Right cardiac atrium (tissue), 5 donors: Measurements from ENCODE around the gene MARCHF10. TPM values are rescaled to one million over a fixed set of nuclear protein-coding genes. Genes with fewer than 3 reads are reported as not detected.

Experiments used
- ATAC-seq, 2 donors: fragments of 200-7000 bp; cut with Tn5 transposase; one replicate each; pipeline versions ENCODE4 v1.8.0 to v1.9.1; 2020; ENCODE audit warnings: moderate library complexity in 2 of 2, mild to moderate bottlenecking in 1 of 2
- DNase-seq, 3 donors: peaks; one replicate each; pipeline ENCODE4 v3.0.0-alpha.2; 2020
- H3K27ac ChIP-seq: one replicate; pipeline ENCODE4 v1.5.1; 2013; ENCODE audit warnings: mild to moderate bottlenecking, low read length, control low read depth, moderate library complexity
- H3K27me3 ChIP-seq: one replicate; pipeline ENCODE4 v1.6.1; 2013; ENCODE audit not compliant: control insufficient read depth, insufficient read depth
- H3K4me1 ChIP-seq: one replicate; pipeline ENCODE4 v1.6.1; 2013; ENCODE audit warnings: low read length; ENCODE audit not compliant: control insufficient read depth, insufficient read depth
- H3K4me3 ChIP-seq: one replicate; pipeline ENCODE4 v1.5.1; 2013; ENCODE audit warnings: low read length, control low read depth
- H3K9me3 ChIP-seq: one replicate; pipeline ENCODE4 v1.6.1; 2013; ENCODE audit warnings: low read length; ENCODE audit not compliant: control insufficient read depth
- WGBS: extraction: QIAGEN DNeasy Blood & Tissue Kit; methylation state at CpG from one replicate; pipeline ENCODE4 v1.1.7; 2013; 5-methylcytosine and 5-hydroxymethylcytosine counted together
- intact Hi-C, 4 donors: fragments of 100-400 bp; cut with DNase I; formaldehyde crosslinking; loops; one replicate each; pipeline versions ENCODE4 v1.11.0 to v1.14.0; 2022 to 2023
- polyA plus RNA-seq: library from polyadenylated mRNA; stranded (reverse); fragments of 200-250 nt; gene quantifications from one replicate; pipeline ENCODE4 v1.2.3, GENCODE V29; 2013
- total RNA-seq, 4 donors: library from RNA; stranded (reverse); fragmentation: NEBNext Ultra II Directional; extraction: Animal tissue kit (Norgen Biotek cat#: 25700); gene quantifications; one replicate each; pipeline ENCODE4 v1.2.1, GENCODE V29; 2021
- donor health status: healthy with polysubstance abuse.
- donor health status: DM: no; HTN: yes; CAD: no.
- donor health status: DM: no; HTN: no; CAD: no.
- donor health status: DM: no; HTN: yes; CAD: no; lungs with severe emphysema.
- donor health status: DM: yes; HTN: yes; CAD: no.

MARCHF10 gene
- total and polyA plus RNA-seq, 5 donors: 0.20 TPM; not detected in 4

DNA sequence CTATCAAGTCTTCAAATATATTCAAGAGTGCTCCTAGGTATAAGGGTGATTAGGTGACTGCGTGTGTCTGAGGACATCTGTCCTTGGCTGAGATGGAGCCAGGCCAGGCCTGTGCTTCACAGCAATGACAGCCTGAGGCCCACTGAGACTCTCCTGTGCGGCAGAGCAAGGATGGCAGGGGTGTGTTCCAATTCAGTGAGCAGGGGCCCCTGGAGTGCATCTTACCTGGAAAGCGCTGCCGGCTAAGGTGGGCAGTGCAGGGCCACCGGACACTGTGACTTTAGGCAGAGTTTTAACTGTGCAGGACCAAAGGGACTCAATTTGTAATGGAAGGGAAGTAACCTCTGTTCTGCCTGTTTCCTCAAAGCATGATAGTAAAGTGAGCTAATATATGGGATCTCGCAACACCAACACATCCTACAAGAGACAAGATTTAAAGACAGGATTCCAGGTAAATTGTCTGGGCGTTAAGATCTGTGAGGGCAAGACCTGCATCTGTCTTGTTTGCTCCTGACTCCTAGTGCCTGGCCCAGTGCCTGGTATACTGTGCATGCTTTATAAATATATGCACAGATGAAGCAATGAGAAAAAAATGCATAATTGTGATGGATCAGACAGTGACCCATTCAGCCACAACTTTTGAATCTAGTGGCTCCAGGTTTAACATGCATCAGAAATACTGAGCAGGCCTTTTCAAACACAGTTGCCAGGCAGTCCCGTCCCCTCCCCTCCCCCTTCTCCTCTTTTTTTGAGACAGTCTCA is 93.9 kb downstream of the MARCHF10 start:
- Histone ChIP-seq H3K27ac (no peak overlapping the region), H3K4me3 (no peak overlapping the region), H3K9me3 (no peaks in the 10 kb centered on the region), H3K4me1 (no peaks in the 10 kb centered on the region), H3K27me3 (no peaks in the 10 kb centered on the region)
- intact Hi-C loops: no loop called here
- WGBS: 94% methylated on average over 8 of the region's 8 CpGs
- DNase-seq: no peak
- ATAC-seq: no peak

DNA sequence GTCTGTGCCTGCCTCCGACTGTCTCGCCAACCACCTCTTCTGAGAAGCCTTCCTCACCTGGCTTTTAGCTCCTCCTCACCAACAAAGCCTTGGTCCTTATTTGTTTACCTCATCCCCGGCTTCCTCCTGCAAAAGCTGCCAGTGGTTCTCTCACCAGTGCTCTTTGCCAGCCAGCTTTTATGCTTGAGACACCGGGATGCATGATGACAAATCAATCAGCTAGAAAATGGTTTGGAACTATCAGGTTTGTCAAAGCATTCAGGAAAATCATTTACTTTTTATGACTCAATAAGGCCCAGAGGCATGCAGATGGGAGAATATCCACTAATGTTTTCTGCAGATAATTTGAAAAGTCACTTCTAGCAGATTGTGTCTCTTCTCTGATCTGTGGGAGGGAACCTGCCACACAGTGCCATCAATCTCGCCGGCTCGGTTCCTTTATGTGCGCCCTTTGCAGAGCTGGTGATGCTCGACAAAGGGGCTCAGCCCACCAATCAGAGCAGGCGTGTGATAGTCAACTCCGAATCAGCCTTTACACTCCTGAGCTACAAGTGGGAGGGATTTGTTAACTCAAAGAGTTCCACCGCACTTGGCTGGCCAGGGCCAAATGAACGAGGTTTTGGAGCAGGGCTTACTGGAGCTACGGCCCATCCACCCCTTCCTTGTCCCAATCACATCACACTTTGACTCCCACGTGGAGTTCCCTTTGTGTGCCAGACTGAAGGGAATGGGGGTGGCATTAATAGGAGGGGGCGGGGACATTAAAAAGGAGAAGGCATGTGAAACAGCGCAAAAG is 94.8 kb downstream of the MARCHF10 start:
- Histone ChIP-seq H3K4me1 (no peaks in the 10 kb centered on the region), H3K27me3 (no peaks in the 10 kb centered on the region), H3K9me3 (no peaks in the 10 kb centered on the region), H3K27ac (no peak overlapping the region), H3K4me3 (no peak overlapping the region)
- DNase-seq (no peak), ATAC-seq (no peak)
- 89% methylated on average over 17 of the region's 17 CpGs for WGBS
- intact Hi-C loops: no loop called here

DNA sequence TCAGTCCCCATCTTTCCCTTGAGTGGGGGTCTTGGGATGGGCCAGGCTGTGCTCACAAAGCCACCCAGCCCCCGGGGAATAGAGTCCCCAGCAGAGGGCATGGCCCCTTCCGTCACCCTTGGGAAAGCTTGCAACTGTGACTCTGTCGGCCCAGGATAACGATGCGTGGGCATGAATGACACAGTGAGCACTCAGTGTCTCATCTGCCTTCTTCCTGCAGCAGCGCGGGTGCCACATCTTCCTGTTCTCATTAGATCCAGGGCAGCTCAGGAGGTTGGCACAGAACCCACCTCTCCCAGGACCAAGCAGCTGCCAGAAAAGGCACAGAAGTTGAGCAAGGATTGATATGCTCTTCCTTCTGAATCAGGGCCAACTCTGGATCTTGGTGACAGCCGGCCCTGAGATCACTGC is 95.9 kb downstream of the MARCHF10 start:
- no peak for ATAC-seq
- no peaks in the 10 kb centered on the region for H3K4me1 ChIP-seq
- no peaks in the 10 kb centered on the region for H3K9me3 ChIP-seq
- no peak overlapping the region for H3K27ac ChIP-seq
- DNase-seq: no peak
- H3K4me3 ChIP-seq: no peak overlapping the region
- no peaks in the 10 kb centered on the region for H3K27me3 ChIP-seq
- WGBS: 79% methylated on average over 8 of the region's 8 CpGs
- intact Hi-C loops: no loop called here

DNA sequence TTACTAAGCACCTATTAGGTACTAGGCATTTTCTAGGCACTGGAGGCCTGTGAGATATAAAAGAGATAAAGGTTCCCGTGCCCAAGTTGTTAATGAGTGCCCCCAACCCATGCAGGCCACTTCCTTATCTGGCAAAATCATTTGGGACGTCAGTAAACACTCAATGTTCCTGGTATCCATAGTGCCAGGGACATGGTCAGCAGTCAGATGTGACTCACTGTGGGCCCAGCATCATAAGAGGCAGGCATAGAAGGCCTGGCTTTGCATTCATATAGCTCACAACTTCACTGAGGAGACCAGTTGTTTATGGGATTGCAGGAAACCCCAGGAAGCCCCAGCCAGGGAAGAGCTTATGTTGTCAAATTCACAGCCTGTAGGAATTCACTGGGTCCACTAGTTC is 99.5 kb downstream of the MARCHF10 start:
- no peak for DNase-seq
- Histone ChIP-seq H3K27me3 (no peaks in the 10 kb centered on the region), H3K27ac (no peak overlapping the region), H3K4me1 (no peaks in the 10 kb centered on the region), H3K9me3 (no peaks in the 10 kb centered on the region), H3K4me3 (no peak overlapping the region)
- 72% methylated on average over 2 of the region's 2 CpGs for WGBS
- intact Hi-C loops: loop anchor here in 3 of 4 donors (5.0 to 10.0 kb wide), 2 partner anchors 259 to 696 kb away; partner anchors contain the start of gene TANC2 (in 1 of the 3)
- no peak for ATAC-seq

DNA sequence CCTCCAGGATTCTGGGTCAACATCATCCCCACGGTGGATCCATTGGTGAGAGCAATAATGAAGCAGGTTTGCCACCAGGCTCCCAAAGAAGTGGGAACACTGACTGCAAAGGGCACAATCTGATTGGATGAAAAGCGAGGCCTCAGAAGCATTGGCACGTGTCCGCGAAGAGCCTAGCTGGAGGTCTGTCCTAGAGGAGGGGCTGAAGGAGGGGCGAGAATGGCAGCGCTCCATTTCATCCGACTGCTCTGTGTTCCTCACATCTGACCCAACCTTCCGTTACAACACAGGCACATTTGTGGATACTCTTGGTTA is 100.7 kb downstream of the MARCHF10 start:
- intact Hi-C loops: loop anchor here in 3 of 4 donors (5.0 to 10.0 kb wide), 2 partner anchors 260 to 697 kb away; partner anchors contain the start of gene TANC2 (in 1 of the 3)
- Histone ChIP-seq H3K9me3 (no peaks in the 10 kb centered on the region), H3K4me3 (no peak overlapping the region), H3K27me3 (no peaks in the 10 kb centered on the region), H3K27ac (no peak overlapping the region), H3K4me1 (no peaks in the 10 kb centered on the region)
- WGBS: 98% methylated on average over 9 of the region's 9 CpGs
- no peak for ATAC-seq
- no peak for DNase-seq

DNA sequence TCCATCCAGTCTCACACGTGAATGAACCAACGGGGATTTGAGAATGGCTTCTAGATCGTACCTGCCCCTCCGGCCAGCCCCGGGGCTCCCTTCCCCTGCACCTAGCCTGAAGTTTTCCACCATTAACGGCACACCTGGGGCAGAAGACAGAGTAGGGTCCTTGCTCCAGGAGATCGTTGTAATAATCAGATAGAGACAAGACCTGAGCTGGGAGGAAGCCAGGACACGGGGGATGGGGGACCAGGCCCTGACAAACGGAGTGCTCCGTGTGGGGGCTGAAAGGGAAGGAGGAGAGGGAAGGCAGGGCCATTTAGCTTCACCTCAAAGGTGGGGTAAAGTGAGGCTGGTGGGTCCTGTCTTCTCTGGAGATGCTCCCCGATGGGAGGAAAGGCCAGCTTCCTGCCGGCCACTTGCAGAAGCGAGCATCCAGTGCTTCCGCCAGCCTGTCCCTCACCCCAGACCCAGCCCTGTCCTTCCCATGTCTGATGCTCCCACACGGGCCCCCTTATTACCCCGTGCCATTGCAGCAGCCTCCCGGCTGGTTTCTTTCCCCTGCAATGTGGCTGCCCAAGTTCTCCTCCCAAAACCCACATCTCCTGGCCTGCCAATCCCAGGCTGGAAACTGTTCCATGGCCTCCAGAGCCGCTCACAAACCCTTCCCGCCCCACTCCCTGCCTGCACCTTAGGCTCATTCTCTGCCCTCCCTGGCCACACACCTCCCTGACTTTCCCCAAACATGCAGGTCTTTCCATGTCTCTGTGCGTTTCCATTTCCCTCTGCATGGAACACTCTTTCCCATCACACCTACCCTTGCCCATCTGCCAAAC is 101.3 kb downstream of the MARCHF10 start:
- H3K27ac ChIP-seq: no peak overlapping the region
- H3K4me1 ChIP-seq: no peaks in the 10 kb centered on the region
- H3K9me3 ChIP-seq: no peaks in the 10 kb centered on the region
- no peak for DNase-seq
- no peaks in the 10 kb centered on the region for H3K27me3 ChIP-seq
- WGBS: 81% methylated on average over 20 of the region's 20 CpGs
- ATAC-seq: no peak
- no peak overlapping the region for H3K4me3 ChIP-seq
- intact Hi-C loops: loop anchor here in 3 of 4 donors (5.0 to 10.0 kb wide), 2 partner anchors 260 to 698 kb away; partner anchors contain the start of gene TANC2 (in 1 of the 3)

DNA sequence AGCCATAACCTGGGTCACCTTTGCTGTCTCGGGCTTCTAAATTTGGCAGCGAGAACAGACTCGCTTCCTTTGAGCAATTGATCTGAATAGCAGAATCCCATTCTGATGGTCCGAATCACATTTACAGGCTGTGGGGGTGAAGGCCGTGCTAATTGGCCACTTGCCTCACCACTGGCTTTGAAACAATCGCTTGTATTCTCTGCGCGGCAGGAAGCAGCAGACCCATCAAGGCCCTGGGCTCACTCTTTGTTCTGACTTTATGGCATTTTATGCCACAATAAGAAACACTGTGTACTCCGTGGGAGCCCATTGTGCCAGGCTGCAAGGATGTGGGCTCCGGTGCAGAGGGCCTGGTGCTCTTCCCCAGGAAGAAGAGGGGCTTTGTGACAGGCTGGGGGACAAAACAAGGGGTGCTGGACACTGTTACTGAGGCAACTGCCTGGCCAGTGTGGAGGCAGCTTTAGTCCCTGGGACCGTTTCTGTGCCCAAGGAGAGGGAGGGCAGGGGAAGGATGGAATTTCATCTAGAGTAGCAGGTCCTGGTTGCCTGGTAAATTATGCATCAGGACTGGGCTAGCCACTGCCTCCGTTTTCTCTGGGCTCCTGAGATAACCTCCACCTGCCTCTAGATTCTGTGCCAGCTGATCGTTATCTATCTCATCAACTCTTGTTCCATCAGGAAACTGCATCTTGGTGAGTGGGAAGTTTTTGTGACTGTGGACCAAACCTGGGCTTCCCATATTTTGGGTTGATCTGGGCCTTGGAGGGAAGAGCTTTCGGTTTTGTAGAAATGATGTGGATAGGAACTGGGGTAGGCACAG is 102.1 kb downstream of the MARCHF10 start:
- Histone ChIP-seq H3K9me3 (no peaks in the 10 kb centered on the region), H3K4me1 (no peaks in the 10 kb centered on the region), H3K27ac (peak overlapping the region; percentile 57), H3K27me3 (no peaks in the 10 kb centered on the region), H3K4me3 (no peak overlapping the region)
- WGBS: 48% methylated on average over 14 of the region's 14 CpGs
- DNase-seq (no peak), ATAC-seq (peak; percentile 16 to 40)
- intact Hi-C loops: loop anchor here (2.0 to 10.0 kb wide), 3 partner anchors 261 to 699 kb away; partner anchors contain the start of gene TANC2 (in 1 of the 4)

DNA sequence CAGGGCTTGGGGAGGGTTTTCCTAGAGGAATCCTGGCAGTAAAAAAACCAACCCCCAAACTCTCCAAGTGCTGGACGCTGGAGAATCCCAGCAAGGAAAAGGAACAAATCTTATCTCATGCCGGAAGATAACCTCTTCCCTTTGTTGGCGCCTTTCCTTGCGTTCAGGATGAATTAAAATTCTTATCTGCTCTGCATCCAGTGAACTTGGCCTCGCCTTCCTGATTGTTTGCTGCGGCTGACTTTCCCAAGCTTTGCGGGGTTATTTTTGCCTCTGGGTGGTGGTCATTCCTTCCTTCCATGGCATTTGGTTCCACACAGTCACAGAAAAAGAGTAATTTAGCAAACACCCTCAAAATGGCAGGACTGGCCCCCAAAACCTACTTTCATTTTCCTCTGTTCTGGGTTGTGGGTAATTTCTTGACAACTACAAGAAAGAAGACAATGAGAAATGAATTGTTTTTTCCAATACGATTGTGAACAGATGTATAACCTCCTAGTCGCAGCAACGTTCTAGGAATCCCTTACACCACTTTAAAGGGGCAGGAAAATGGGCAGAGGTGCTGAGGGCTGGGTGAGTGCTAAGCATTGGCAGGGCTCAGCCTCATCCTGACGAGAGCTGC is 102.8 kb downstream of the MARCHF10 start:
- Histone ChIP-seq H3K27me3 (no peaks in the 10 kb centered on the region), H3K4me1 (no peaks in the 10 kb centered on the region), H3K27ac (peak overlapping the region; percentile 57), H3K9me3 (no peaks in the 10 kb centered on the region), H3K4me3 (no peak overlapping the region)
- intact Hi-C loops: loop anchor here (2.0 to 10.0 kb wide), 3 partner anchors 262 to 700 kb away; partner anchors contain the start of gene TANC2 (in 1 of the 4)
- ATAC-seq: peak in 1 of 2 donors; percentile 72
- no peak for DNase-seq
- WGBS: 21% methylated on average over 11 of the region's 11 CpGs

DNA sequence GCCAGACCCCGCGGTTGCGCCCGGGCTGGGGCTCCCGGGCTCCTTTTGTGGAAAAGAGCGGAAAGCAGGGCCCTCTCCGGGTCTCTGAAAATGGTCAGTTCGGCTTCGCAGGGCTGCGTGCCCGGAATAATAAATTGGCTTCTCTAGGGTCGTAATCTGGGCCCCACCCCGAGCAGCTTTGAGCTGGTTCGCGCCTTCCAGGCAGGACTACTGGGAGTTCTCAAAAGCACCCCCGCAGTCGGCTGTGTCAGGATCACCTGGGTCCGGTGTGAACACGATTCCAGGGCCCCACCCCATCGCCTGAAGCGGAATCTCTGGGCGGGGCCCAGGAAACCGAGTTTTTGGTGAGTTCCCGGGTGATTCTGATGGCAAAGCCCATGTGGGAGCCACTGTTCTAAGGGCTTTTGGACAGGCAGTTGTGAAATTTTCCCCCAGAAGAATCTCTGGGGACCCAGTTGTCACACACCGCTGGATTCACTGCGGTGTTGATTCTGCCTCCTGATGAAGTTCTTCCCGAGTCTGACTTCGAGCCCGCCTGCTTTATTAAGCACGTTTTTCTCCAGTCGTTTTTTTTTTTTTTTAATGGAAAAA is 103.6 kb downstream of the MARCHF10 start:
- Histone ChIP-seq H3K4me3 (peak overlapping the region; percentile 81), H3K27ac (no peak overlapping the region), H3K4me1 (no peaks in the 10 kb centered on the region), H3K9me3 (no peaks in the 10 kb centered on the region), H3K27me3 (no peaks in the 10 kb centered on the region)
- WGBS: 6% methylated on average over 31 of the region's 31 CpGs
- peak; percentile 51 to 78 (median 73) for DNase-seq
- intact Hi-C loops: loop anchor here (2.0 to 10.0 kb wide), 4 partner anchors 263 to 703 kb away; partner anchors contain the start of gene TANC2 (in 1 of the 4)
- peak; percentile 9 to 47 for ATAC-seq
